Muscle of arm (tissue), 12 donors: ENCODE measurements around the gene SEMA3E. TPM values are rescaled to one million over a fixed set of nuclear protein-coding genes. Genes with fewer than 3 reads are reported as not detected.
"Not testable (repeated sequence)": the region's sequence is repeated elsewhere in the genome, so short reads cannot be mapped to it uniquely, and the experiment has no call there.

Source experiments
- DNase-seq: peaks from one replicate; pipeline ENCODE4 v3.0.0-alpha.2; 2013
- polyA plus RNA-seq, 12 donors: library from polyadenylated mRNA; unstranded; fragments of 120-200 nt; gene quantifications; one replicate each; pipeline ENCODE4 v1.2.1, GENCODE V29; 2013; ENCODE audit not compliant: insufficient read length in 12 of 12

SEMA3E gene
- polyA plus RNA-seq, 12 donors = 2.3 to 6.4 (median 4.9) TPM; not detected in 1

GRCh38 chr7:83492802-83493201 is 156.1 kb downstream of the SEMA3E start:
- no peak for DNase-seq

- DNase-seq = no peak
These were observed 161.1 kb downstream of the SEMA3E start for GRCh38 chr7:83487801-83488200.

GRCh38 chr7:83486957-83487356 is 162.0 kb downstream of the SEMA3E start:
- no peak for DNase-seq

- DNase-seq = no peak
These were observed 162.4 kb downstream of the SEMA3E start for GRCh38 chr7:83486536-83486935.

- DNase-seq = no peak
These were observed 164.1 kb downstream of the SEMA3E start for GRCh38 chr7:83484826-83485225.

GRCh38 chr7:83484266-83484665 is 164.7 kb downstream of the SEMA3E start:
- DNase-seq = no peak

- no peak for DNase-seq
These were observed 170.3 kb downstream of the SEMA3E start for GRCh38 chr7:83478616-83479015.

- no peak for DNase-seq
These were observed 172.4 kb downstream of the SEMA3E start for GRCh38 chr7:83476511-83477050.

- DNase-seq = no peak
These were observed 173.5 kb downstream of the SEMA3E start for GRCh38 chr7:83475420-83475819.

GRCh38 chr7:83472376-83472775 is 176.6 kb downstream of the SEMA3E start:
- no peak for DNase-seq

GRCh38 chr7:83469491-83469890 is 179.4 kb downstream of the SEMA3E start:
- no peak for DNase-seq

- DNase-seq = no peak
These were observed 179.9 kb downstream of the SEMA3E start for GRCh38 chr7:83469076-83469475.

- DNase-seq = peak; percentile 19
These were observed 180.6 kb downstream of the SEMA3E start for GRCh38 chr7:83468251-83468739.

- no peak for DNase-seq
These were observed 181.4 kb downstream of the SEMA3E start for GRCh38 chr7:83467493-83467892.

- DNase-seq = no peak
These were observed 182.0 kb downstream of the SEMA3E start for GRCh38 chr7:83466956-83467355.

- no peak for DNase-seq
These were observed 182.6 kb downstream of the SEMA3E start for GRCh38 chr7:83466187-83466923.

- DNase-seq = no peak
These were observed 183.3 kb downstream of the SEMA3E start for GRCh38 chr7:83465643-83466042.

GRCh38 chr7:83461820-83462219 is 187.1 kb downstream of the SEMA3E start:
- not testable (repeated sequence) for DNase-seq

- DNase-seq = not testable (repeated sequence)
These were observed 188.8 kb downstream of the SEMA3E start for GRCh38 chr7:83459930-83460653.

GRCh38 chr7:83459101-83459929 is 189.6 kb downstream of the SEMA3E start:
- not testable (repeated sequence) for DNase-seq

GRCh38 chr7:83457022-83457892 is 191.7 kb downstream of the SEMA3E start:
- no peak for DNase-seq
